ELR (cell line): ENCODE results near the gene FAM210A.

ENCODE experiments used
- DNase-seq: peaks from one replicate; pipeline ENCODE4 v3.0.0-alpha.2; 2015; ENCODE audit warnings: low read depth

FAM210A gene

DNA sequence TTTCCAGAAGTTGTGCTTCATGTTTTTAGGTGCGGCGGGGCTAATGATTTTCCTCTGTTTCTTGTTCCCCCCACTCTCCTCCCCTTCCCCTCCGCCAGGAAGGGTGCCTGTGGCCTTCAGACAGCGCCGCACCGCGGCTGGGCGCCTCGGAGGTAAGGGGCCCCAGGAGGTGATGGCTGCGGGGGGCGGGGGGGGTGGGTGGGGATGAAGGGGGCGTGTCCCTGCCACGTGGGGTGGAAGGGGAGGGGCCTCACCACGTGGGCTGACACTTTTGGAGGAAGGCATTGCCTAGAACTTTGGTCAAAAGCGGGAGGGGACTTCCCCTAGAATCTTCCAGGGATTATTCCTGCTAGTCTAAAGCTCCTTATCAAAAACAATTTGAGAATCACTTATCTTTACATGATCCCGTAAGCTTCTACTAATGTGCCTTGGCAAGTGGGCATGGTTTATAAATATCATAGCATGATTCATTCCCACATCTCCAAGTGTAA lies 83.1 kb downstream of the FAM210A start:
- DNase-seq: no peak

DNA sequence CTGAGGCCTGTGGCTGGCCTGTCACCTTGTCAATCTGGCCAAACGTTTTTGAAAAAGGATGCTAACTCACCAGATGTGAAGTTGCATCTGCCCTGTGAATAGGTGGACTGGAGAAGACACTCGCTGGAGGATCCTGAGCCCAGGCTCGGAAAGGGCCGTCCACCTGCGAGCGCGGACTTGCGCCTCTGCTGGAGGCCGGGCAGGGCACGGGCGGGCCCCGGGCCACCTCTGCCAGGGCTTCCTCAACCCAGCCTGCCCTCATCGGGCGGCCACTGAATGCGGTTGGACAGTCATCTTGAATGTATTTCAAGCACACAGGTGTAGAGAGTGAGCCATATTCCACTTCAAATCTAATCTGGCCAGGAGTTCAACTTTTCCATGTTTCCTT lies 83.9 kb downstream of the FAM210A start:
- DNase-seq: no peak

DNA sequence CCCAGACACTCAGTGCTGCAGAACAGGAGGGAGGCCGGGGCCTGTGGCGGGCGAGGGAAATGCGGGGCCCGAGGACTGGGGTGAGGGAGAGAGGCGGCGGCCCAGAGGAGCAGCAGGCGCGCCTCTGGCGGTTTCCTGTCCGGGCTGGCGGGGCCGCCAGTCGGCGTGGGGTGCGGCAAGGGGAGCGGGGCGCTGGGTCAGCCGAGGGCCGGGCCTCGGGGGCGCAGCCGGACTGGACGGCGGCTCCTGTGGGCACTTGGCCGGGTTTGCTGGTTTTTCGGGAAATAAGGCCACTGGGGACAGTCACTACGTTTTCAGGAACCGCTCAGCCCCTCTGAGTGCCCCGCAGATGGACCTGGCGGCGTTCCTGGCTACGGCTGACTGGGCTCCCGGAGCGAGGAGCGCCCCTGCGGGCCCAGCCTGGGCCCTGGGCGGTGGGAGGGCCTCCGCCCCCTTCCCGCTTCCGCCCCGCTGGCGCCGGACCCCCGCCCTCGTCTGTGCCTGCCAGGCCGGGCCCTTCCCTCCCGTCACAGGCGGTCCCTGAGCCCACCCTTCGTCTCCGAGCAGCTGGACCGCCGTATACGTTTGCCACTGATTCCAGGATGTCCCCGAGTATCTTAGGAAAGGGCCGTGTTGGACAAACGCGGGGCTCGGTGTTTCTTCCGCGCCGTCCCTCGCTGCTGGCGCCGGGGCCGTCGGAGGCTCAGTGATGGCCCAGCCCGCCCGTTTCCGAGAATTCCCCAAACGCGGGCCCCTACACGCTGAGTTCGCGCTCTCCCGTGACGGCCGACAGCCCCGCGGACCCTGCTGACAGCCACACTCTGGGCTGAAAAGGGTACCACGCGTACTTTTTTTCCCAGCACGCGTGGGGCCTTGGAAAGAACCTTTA lies 84.6 kb downstream of the FAM210A start:
- no peak for DNase-seq

DNA sequence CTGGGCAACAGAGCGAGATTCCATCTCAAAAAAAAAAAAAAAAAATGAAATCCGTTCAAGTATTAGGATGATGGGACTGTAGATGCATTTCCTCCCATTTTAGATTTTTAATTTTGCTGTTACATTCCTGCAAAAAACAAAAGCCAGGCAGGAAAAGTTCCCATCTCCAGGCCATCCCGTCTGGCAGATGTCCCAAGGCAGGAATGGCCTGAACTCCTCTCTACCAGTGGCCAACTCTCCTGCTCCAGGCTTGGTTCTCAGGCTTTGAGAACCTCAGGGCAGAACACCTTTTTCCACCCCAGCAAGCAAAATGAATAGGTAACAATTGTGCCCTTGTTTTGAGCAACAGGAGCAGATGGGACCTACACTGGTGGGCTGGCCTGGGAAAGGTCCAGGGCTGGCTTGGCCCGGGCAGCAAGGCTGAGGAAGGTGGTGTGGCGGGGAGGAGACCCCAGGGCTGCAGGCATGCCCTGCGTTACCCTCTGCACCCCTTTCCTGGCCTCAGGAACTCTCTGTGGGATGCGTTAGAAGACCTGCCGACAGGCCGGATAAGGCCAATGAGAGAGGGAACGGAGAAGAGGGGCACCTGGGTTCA lies 86.0 kb downstream of the FAM210A start:
- DNase-seq: no peak

DNA sequence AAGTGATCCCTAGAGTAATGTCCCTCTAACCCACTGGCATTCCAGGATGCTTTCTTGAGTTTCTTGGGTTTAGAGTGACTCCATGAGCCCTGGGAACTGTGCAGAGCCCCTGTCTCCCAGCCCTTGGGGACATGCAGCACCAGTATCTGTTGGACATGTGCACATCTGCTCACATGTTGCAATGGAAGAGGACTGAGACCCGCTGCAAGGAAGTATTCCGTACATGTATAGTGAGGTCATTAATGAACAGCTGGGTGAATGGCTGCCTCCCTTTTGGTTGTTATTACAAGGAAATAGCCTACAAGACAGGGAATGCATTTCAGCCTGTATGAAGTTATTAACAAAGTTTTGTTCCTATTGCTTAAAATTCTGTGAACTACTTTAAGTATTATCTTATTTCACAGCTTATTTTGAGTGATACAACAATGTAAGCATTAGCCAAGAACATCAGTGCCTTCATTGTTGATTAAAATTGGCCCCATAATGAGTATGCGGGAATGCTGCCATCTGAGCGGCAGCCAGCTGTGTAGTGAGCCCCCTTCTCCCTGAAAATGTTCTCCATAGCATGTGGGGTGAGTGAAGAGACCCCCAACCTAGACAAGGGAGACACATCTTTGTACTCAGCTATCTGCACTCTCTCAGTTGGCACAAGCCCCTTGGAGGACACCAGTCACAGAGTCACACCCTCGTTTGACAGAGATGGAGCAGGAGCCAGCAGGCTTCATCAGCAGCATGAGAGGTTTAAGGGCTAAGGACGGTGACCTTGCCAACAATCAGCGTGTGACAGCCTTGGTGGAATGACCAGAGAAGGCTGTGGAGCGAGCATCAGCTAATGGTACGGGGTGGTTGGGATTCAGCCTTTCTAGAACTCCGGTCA lies 87.4 kb downstream of the FAM210A start:
- DNase-seq: no peak

DNA sequence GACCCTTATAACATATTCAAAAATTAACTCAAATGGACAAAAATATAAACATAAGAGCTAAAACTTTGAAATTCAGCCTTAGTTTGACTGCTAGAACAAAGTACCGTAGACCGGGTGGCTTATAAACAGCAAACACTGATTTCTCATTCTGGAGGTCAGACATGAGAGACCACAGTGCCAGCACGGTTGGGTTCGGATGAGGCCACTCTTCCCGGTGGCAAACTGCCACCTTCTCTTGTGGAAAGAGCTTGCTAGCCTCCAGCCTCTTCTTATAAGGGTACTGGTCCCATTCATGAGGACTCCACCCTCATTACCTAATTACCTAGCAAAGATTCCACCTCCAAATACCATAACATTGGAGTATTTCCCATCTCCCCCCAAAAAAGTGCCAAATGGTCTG lies 91.3 kb downstream of the FAM210A start:
- DNase-seq: no peak

DNA sequence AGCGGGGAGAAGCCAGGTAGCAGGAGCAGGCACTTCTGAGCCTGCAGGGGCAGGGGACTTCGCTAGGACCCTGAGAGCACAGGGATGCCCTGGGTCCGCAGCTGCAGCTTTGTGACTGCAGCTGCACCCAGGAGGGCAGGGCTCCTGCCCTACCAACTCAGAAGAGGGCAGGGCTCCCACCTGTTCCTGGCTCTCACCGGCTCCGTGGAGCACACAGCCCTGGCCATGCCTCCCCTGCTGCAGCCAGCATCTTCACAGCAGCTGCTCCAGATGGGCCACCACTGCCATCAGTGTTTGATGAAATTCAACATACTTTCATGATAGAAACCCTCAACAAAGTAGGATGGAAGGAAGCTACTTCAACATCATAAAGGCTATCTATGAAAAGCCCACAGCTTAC lies 92.7 kb downstream of the FAM210A start:
- no peak for DNase-seq

DNA sequence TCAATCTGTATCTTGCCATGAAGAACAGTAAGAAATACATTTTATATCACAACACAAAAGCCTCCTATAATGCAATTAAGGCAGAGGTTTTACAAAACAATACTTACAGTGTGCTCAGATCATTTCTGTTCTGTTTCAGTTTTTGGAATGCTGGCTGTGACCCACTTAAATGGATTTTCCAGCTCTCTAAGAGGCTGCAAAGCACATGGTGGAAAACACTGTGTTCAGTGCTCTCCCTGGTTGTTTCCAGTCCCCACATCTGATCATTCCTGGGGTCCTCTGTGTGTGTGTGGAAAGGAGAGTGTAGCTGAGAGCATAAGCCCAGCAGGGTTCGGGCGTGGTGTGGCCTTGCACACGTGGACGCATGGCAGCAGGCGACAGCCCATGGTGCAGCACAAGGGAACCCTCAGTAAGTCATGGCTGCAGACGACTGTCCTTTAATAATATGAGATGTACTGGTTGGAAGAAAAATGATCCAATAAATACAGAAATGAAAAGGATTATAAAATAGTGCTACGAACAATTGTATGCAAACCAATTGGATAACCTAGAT lies 95.6 kb downstream of the FAM210A start:
- DNase-seq: no peak

DNA sequence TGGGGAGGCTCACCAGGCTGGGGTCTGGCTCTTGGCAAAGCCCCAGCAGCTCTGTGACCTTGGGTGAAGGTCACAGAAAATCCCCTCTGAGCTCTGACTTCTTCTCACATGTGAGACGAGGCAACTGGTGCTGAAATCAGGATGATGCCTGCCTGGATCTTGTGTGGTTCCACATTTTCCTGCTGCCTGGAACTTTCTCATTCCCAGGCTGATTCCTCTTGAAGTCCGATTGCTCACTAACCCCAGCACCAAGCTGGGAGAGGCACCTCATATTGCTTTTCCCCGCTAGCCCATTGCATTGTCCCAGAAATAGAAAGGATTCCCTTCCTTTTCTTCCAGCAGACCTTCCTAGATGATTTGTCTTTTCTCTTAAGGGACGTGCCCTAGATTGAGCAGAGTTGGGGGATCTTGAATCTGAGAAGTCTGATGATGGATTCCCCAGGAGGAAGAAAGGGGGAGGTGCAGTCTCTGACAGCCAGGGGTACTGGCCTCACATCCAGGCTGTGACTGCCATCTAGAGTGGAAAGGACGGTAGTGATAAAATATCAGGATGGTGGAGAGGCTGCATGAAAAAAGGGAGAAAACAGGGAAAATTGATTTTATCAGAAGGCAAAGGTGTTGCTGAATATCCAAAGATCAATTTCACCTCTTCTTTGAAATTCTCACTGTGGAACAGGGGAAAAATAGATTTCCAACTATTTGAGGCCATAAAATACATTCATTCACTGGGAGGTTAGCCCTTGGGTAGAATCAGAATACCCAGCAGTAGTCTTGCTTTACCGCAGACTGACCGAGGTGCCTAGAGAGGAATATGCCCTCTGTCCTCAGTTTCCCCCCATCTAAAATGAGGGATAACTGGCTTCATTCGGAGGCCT lies 96.3 kb downstream of the FAM210A start:
- peak; percentile 61 for DNase-seq

DNA sequence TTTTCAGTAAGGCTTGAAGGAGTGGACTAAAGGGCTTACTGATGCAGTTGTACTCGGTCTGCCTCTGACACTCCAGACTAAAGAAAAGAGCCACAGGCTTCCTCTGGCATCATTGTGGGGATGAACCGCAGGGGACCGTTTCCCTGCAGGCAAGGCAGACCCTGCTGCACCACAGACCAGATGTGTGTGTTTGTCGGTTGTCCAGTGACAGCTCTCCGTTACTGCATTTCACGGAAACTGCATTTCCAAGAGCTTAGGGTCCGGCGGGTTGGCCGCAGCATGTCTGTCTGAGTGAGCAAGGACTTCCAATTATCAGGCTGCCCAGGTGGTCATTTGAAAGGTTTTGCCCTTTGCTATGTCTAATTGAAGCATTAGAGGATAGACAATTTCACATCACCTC lies 98.1 kb downstream of the FAM210A start:
- no peak for DNase-seq

DNA sequence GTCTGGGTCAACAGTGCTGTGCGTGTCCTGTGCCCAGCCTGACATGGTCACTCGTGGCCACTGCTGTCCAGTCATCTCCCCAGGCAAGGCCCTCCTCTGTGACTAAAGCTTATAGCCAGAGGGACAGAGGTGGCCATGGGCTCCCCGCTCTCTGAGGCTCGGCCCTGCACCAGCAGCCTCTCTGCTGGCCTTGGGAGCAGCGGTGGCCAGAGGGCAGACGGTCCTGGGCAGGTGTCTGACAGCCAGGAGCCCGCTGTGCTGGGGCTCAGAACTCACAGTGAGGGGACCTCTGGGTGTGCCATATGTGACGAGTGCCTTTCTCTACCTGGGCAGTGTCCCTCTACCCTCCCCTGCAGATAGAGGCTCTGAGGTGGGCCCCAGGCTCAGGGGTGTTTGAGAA lies 98.7 kb downstream of the FAM210A start:
- no peak for DNase-seq

DNA sequence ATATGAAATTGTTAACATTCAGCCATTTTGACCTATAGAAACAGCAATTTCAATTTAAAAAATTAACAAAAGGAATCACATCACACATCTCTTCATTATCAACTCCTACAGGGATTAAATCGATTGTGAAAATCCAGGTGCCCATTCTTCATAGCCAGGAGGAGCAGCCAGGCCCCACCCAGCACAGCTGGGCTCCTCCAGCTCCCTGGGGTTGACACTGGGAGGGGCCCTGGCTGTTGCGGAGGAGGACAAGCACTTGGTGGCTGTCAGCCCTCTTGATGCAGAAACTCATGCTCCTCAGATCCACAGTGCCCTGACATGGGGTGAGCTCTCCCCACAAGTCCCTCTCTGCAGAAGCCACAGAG lies 99.8 kb downstream of the FAM210A start:
- no peak for DNase-seq

DNA sequence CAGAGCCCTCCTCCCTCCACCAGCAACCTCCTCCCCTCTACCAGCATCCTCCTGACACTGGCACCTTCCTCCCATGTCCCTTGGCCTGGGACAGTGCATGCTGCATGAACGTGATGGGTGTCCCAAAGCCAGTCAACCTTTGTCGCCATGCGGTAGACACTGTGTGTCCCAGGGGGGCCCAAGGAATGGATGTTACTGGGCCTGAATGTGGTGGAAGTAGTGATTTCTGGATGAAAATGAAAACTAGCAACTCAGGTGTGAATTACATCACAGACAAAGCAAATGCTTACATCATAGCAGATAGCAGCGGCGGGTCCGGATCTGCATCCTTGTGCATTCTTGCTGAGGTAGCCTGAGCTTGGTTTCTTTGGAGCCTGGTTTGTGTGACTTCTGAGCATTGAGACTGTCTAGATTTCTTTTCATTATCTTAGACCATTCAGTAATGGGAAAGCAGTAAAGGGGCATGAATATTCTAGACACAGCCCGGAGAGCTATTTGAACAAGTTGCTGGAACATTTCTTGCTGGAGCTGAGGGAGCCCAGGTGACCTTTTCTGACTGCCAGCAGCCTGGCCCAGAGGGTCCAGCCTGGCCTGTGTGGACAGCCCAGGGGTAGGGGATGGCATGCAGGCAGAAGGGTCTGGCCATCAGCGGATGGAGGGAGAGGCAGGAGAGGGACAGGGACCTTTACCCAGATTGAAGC lies 100.4 kb downstream of the FAM210A start:
- no peak for DNase-seq

DNA sequence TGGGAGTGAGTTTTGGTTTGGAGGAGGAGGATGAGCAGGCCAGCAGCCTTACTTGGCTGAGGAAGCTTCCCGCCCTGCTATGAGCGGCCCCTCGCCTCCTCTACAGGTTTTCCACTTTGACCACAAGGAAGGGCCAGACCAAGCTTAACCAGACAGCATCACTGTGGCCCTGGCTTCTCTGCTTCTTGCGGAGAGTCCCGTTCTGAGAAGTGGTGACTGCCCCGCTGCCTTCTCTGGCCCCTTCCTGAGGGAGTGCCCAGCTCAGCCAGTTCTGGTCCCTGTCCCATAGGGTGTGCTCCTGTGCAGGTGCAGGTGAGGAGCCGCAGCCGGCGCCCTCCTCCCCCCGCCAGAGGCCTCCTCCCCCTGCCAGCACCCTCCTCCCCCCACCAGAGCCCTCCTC lies 101.0 kb downstream of the FAM210A start:
- no peak for DNase-seq

DNA sequence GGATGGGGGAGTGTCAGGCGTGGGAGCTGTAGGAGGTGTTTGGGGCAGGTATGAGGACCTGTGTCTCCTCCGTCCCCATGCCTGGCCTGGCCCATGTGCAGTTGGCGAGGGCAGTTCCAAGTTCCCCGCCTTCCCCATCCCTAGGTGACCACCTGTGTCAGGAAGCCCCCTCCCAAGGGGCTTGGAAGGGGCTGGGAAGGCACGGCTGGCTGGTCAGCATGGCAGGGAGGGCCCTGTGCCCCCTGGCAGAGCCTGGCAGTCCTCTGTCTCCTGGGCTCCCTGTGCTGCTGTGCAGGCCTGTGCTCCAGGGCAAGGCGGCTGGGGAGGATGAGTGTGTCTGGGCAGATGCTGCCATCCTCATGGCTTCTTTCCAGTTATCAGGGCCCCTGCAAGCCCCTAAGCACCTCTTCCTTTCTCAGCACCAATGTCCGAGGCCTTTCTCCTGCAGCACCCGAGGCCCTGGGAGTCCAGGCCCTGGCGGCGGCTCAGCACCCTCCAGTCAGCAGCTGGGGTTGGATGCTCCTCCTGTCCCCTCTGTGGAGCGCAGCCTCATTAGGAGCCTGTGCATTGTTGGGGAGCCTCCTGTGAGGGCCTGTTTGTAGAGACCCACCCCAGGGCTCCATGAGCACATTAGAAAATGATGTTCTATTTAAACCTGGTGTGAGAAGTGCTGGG lies 101.7 kb downstream of the FAM210A start:
- no peak for DNase-seq

DNA sequence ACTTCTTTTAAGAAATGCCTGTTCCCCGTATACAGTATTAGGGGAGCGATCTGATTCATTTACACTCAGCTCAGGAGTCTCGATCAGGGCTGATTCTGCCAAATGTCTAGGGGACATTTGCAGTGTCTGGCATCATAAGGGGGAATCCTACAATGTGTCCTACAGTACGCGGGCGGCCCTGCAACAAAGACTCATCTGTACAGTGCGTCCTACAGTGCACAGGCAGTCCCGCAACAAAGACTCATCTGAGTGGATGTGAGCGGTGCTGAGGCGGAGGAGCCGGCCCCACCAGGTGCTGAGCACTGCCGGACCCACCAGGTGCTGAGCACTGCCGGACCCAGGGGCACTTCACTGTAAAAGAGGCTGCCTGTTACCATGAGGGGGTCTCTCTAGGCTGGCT lies 102.5 kb downstream of the FAM210A start:
- DNase-seq: no peak

DNA sequence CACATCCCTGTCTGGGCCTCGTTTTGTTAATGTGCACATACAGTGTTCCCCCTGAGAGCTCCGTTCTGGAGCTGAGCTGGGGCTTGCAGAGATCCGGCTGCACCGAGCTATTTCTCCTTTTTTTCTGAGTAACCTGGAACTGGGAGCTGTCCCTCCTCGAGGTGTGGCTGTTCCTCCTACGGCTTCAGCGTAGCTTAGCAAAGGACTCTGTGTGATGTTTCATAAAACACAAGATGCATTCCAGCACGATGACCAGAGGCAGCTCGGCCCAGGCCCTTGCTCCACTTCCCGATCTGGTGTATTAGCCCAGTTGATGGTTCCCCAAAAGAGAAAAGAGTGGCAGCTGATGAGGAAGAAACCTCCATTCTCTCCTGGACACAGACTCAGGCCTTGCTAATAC lies 103.0 kb downstream of the FAM210A start:
- DNase-seq: no peak

DNA sequence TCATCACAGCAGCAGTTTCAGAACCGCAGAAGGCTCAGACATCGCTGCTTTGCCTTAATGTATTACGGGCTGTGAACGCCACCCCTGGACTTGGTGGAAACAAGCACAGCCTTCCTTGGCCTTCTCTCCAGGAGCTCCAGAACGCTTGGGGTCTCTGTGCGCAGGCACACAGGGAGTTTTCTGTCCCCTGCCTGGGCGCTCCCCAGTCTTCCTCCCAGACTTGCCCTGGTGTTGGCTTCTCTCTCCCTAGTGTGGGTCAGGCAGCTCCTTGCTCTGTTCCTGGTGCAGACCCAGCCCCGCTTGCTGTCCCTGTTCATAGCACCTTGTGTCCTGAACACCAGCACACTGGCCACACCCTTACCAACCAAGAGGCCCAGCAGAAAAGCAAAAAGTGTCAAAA lies 103.6 kb downstream of the FAM210A start:
- DNase-seq: no peak

DNA sequence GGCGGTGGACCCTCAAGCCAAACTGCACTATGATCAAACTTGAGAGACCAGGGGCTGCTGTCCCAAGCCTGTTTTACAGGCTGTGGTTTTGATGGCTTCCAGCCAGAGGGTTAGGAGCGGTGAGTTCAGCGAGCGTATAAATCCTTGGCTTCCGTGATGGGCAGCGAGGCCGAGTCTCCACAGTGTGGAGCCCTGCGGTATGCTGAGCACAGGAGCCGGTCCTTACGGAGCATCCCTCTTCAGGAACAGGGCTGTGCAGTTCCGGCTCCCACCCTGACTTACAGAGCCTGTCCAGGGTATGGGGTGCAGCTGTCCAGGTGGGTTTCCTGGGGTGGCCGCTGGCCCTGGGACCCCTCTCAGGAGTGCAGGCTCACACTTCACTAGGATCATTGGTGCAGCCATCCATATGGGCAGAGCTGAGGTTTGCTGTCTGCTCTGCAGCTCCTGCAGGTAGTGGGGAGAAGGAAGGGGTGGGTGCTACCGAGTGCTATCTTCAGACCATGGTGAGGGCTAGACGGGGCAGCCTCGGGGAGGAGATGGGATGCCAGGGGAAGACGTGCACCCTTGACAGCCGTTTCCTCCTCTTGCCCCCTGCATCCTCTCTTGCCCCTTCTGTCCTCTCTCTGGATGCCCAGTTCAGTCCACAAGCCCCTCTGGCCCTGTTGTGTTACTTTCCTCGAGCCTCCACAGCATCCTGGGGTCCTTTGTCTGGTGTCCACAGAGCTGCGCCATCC lies 104.3 kb downstream of the FAM210A start:
- no peak for DNase-seq

DNA sequence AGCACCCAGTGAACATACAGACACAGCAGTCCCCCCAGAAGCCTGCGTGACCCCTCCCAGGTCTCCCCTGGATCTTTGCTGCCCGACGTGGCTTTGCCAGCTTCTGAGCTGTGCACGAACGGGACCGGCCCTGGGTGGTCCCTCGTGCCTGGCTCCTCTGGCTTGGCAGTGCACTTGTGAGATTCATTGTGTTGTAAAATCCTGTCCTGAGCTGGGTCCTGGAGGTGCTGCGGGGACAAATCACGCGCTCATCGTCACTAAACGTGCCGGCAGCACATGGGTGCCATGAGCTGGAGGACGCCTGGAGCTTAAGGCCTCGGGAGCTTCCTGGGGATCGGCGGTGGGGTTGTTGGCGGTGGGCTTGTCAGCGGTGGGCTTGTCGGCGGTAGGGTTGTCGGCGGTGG lies 104.9 kb downstream of the FAM210A start:
- no peak for DNase-seq
